Loucy (cell line): Measurements from ENCODE around the gene SNRNP25.

Experiments
- EZH2phosphoT487 ChIP-seq: fragments of 200-600 bp; IDR thresholded peaks from 2 replicates; pipeline ENCODE4 v1.6.1; 2018; ENCODE audit warnings: antibody characterized with exemption, mild to moderate bottlenecking, moderate library complexity, borderline replicate concordance
- TF ChIP-seq, protein P1 (sequence below): fragments of 200-600 bp; sonication (generic); conservative IDR thresholded peaks from 2 replicates; pipeline ENCODE4 v1.5.1; 2014; ENCODE audit warnings: mild to moderate bottlenecking, antibody characterized with exemption, low read length

DNA sequence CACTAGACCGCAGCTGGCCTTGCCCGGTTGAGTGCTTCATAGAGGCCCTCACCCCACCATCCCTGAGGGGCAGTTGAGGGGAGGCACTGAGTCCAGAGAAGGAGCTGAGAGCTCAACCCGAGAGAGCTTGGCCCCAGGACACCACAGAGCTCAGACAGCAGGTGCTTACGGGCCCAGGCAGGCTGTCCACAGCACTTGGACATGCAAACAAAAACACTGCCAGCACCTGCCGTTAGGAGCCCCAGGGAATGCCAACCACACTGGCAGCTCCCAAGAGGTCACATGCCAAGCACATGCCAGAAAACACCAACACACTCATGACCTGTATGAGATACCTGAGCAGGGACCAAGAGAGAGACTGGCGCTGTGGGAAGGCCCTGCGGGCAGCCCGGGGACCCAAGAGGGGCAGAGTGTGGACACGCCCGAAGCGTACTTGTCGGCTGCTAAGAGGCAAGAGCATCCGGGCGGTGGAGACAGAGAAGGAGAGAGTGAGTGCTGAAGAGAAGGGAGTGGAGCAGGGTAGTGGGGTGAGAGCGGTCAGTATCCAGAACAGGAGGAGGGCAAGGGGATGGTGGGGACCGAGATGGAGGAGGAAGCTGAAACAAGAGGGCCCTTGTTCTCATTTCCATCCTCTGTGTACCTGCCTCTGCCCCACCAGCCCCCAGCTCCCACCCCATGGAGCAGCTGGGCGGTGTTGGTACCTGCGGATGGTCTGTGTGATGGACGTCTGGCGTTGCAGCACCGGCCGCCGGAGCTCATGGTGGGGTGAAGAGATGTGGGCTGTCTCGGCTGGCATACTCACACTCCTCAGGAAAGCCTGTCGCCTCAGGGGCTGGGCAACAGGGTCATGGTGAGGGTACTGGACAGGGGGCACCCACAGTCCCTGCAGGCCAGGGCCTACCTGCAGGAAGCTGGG lies 10.6 kb downstream of the SNRNP25 start:
- TF ChIP-seq, protein P1, sequence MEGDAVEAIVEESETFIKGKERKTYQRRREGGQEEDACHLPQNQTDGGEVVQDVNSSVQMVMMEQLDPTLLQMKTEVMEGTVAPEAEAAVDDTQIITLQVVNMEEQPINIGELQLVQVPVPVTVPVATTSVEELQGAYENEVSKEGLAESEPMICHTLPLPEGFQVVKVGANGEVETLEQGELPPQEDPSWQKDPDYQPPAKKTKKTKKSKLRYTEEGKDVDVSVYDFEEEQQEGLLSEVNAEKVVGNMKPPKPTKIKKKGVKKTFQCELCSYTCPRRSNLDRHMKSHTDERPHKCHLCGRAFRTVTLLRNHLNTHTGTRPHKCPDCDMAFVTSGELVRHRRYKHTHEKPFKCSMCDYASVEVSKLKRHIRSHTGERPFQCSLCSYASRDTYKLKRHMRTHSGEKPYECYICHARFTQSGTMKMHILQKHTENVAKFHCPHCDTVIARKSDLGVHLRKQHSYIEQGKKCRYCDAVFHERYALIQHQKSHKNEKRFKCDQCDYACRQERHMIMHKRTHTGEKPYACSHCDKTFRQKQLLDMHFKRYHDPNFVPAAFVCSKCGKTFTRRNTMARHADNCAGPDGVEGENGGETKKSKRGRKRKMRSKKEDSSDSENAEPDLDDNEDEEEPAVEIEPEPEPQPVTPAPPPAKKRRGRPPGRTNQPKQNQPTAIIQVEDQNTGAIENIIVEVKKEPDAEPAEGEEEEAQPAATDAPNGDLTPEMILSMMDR = no peak
- TF ChIP-seq EZH2phosphoT487 = no peak
